ENCODE data around the gene SDCBP2.

SDCBP2 gene

DNA sequence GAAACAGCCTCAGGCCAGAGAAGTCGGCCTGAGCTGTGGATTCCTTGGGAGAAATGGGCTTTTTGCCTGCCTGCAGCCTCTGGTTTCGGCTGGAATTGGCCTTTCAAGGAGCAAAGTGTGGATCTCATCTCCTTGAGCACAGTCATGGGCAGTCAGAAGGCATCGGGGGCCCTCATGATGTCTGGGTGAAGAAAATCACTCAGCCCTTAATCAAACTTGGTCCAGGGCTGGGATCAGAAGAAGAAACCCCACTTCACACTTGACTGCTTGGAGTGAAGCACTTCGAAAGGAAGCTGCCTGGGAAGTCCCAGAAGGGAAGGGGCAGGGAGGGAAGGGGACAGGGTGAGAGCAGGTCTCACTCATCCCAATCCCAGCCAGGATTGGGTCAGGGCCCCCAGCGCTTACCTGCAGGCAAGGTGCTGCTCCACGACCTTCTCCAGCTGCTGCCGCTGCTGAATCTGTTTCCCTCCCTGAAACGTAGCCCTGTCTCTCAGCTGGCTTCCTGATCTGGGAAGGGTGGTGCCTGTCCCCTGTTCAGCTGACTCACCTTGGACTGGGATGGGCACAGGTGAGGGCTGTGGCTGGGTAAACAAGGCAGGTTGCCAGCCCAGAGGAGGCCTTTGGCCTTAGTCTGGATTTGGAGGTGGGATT lies at the start of gene SDCBP2:
Gene SDCBP2, minus strand, starts transcription at position 460 of the 651 bp plus-strand sequence. CDS start 8,723 bp downstream, outside the sequence.
- Histone ChIP-seq H3K27me3 (ENCODE audit: low read depth, low read length) (no peaks in the 10 kb centered on the region), H4K20me1 (ENCODE audit: insufficient read depth, low read length) (peaks cover 28% of the 10 kb centered on the region), H3K79me2 (ENCODE audit: low read length) (peaks cover 56% of the 10 kb centered on the region), H2AFZ (ENCODE audit: low read depth, low read length) (no peak within 1 kb of the TSS), H3K9me3 (ENCODE audit: insufficient read depth, low read length) (no peaks in the 10 kb centered on the region), H3K36me3 (replicated peaks; ENCODE audit: low read depth, low read length) (peaks cover 19% of the 10 kb centered on the region), H3K27ac (ENCODE audit: low read length) (no peak within 1 kb of the TSS), H3K9ac (ENCODE audit: low read length) (no peak within 1 kb of the TSS), H3K4me1 (ENCODE audit: low read length) (peaks cover 18% of the 10 kb centered on the region), H3K4me3 (ENCODE audit: low read length) (no peak within 1 kb of the TSS), H3K4me2 (ENCODE audit: low read length) (no peak within 1 kb of the TSS)
- no peak for TF ChIP-seq EZH2phosphoT487 (IDR thresholded peaks at IDR 0.05; ENCODE audit: low read depth)
- TF ChIP-seq, protein P1, sequence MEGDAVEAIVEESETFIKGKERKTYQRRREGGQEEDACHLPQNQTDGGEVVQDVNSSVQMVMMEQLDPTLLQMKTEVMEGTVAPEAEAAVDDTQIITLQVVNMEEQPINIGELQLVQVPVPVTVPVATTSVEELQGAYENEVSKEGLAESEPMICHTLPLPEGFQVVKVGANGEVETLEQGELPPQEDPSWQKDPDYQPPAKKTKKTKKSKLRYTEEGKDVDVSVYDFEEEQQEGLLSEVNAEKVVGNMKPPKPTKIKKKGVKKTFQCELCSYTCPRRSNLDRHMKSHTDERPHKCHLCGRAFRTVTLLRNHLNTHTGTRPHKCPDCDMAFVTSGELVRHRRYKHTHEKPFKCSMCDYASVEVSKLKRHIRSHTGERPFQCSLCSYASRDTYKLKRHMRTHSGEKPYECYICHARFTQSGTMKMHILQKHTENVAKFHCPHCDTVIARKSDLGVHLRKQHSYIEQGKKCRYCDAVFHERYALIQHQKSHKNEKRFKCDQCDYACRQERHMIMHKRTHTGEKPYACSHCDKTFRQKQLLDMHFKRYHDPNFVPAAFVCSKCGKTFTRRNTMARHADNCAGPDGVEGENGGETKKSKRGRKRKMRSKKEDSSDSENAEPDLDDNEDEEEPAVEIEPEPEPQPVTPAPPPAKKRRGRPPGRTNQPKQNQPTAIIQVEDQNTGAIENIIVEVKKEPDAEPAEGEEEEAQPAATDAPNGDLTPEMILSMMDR (IDR thresholded peaks at IDR 0.05; ENCODE audit: low read depth, low read length) = no peak

GRCh38 chr20:1378735-1379125 lies 49.8 kb upstream of the SDCBP2 start:
- H3K36me3 ChIP-seq (replicated peaks; ENCODE audit: low read depth, low read length) = peaks cover 15% of the 10 kb centered on the region
- no peaks in the 10 kb centered on the region for H3K27me3 ChIP-seq (ENCODE audit: low read depth, low read length)
- H3K9me3 ChIP-seq (ENCODE audit: insufficient read depth, low read length) = no peaks in the 10 kb centered on the region
- peaks cover 34% of the 10 kb centered on the region for H3K4me1 ChIP-seq (ENCODE audit: low read length)
- H4K20me1 ChIP-seq (ENCODE audit: insufficient read depth, low read length) = peaks cover 82% of the 10 kb centered on the region
- H3K79me2 ChIP-seq (ENCODE audit: low read length) = peaks cover 100% of the 10 kb centered on the region
- H2AFZ ChIP-seq (ENCODE audit: low read depth, low read length) = no peak overlapping the region
- no peak for TF ChIP-seq EZH2phosphoT487 (IDR thresholded peaks at IDR 0.05; ENCODE audit: low read depth)
- H3K9ac ChIP-seq (ENCODE audit: low read length) = no peak overlapping the region
- H3K4me2 ChIP-seq (ENCODE audit: low read length) = no peak overlapping the region
- no peak overlapping the region for H3K27ac ChIP-seq (ENCODE audit: low read length)
- no peak overlapping the region for H3K4me3 ChIP-seq (ENCODE audit: low read length)

- H3K9ac ChIP-seq (ENCODE audit: low read length) = peak overlapping the region; percentile 38; the same call in 1 of the 2 replicates
- H3K27ac ChIP-seq (ENCODE audit: low read length) = peak overlapping the region; percentile 81
- peaks cover 21% of the 10 kb centered on the region for H3K36me3 ChIP-seq (replicated peaks; ENCODE audit: low read depth, low read length)
- H3K4me1 ChIP-seq (ENCODE audit: low read length) = peaks cover 34% of the 10 kb centered on the region
- no peak overlapping the region for H2AFZ ChIP-seq (ENCODE audit: low read depth, low read length)
- H3K27me3 ChIP-seq (ENCODE audit: low read depth, low read length) = no peaks in the 10 kb centered on the region
- no peaks in the 10 kb centered on the region for H3K9me3 ChIP-seq (ENCODE audit: insufficient read depth, low read length)
- H3K79me2 ChIP-seq (ENCODE audit: low read length) = peaks cover 99% of the 10 kb centered on the region
- H3K4me2 ChIP-seq (ENCODE audit: low read length) = peak overlapping the region; percentile 75
- TF ChIP-seq, protein P1 (IDR thresholded peaks at IDR 0.05; ENCODE audit: low read depth, low read length) = no peak
- no peak for TF ChIP-seq EZH2phosphoT487 (IDR thresholded peaks at IDR 0.05; ENCODE audit: low read depth)
- peak overlapping the region; percentile 57 for H3K4me3 ChIP-seq (ENCODE audit: low read length)
- H4K20me1 ChIP-seq (ENCODE audit: insufficient read depth, low read length) = peaks cover 82% of the 10 kb centered on the region
These were observed 49.2 kb upstream of the SDCBP2 start for GRCh38 chr20:1377984-1378734.

GRCh38 chr20:1377341-1377871 lies 48.5 kb upstream of the SDCBP2 start:
- TF ChIP-seq EZH2phosphoT487 (IDR thresholded peaks at IDR 0.05; ENCODE audit: low read depth) = no peak
- TF ChIP-seq, protein P1 (IDR thresholded peaks at IDR 0.05; ENCODE audit: low read depth, low read length) = no peak
- Histone ChIP-seq H3K79me2 (ENCODE audit: low read length) (peaks cover 94% of the 10 kb centered on the region), H3K4me3 (ENCODE audit: low read length) (peak overlapping the region; percentile 57), H3K4me1 (ENCODE audit: low read length) (peaks cover 34% of the 10 kb centered on the region), H3K9ac (ENCODE audit: low read length) (peak overlapping the region; percentile 38), H4K20me1 (ENCODE audit: insufficient read depth, low read length) (peaks cover 76% of the 10 kb centered on the region), H3K9me3 (ENCODE audit: insufficient read depth, low read length) (no peaks in the 10 kb centered on the region), H3K36me3 (replicated peaks; ENCODE audit: low read depth, low read length) (peaks cover 22% of the 10 kb centered on the region), H3K27ac (ENCODE audit: low read length) (peak overlapping the region; percentile 81), H2AFZ (ENCODE audit: low read depth, low read length) (no peak overlapping the region), H3K4me2 (ENCODE audit: low read length) (peak overlapping the region; percentile 75), H3K27me3 (ENCODE audit: low read depth, low read length) (no peaks in the 10 kb centered on the region)

Data from OCI-LY3 (cell line).